GM19324 (cell line): ENCODE data around the gene APOO.

Source experiments
- ATAC-seq: cut with Tn5 transposase; IDR thresholded peaks from one replicate; pipeline ENCODE4 v1.9.1; 2021; ENCODE audit warnings: mild to moderate bottlenecking, moderate library complexity; ENCODE audit not compliant: unreplicated experiment, low FRiP score

APOO gene

GRCh38 chrX:23822841-23823240 lies 84.9 kb downstream of the APOO start:
- ATAC-seq = no peak

- ATAC-seq = no peak
These were observed 85.3 kb downstream of the APOO start for GRCh38 chrX:23822397-23822796.

- no peak for ATAC-seq
These were observed 85.9 kb downstream of the APOO start for GRCh38 chrX:23821847-23822246.

- no peak for ATAC-seq
These were observed 87.4 kb downstream of the APOO start for GRCh38 chrX:23820235-23820782.

GRCh38 chrX:23819385-23820234 lies 88.1 kb downstream of the APOO start:
- ATAC-seq = no peak

GRCh38 chrX:23817979-23818336 lies 89.8 kb downstream of the APOO start:
- no peak for ATAC-seq

GRCh38 chrX:23816179-23816578 lies 91.6 kb downstream of the APOO start:
- ATAC-seq = no peak

- ATAC-seq = no peak
These were observed 92.4 kb downstream of the APOO start for GRCh38 chrX:23815376-23815775.

- no peak for ATAC-seq
These were observed 93.9 kb downstream of the APOO start for GRCh38 chrX:23813808-23814207.

GRCh38 chrX:23811656-23812055 lies 96.1 kb downstream of the APOO start:
- no peak for ATAC-seq

GRCh38 chrX:23811108-23811651 lies 96.6 kb downstream of the APOO start:
- no peak for ATAC-seq

GRCh38 chrX:23810279-23810678 lies 97.5 kb downstream of the APOO start:
- no peak for ATAC-seq

- no peak for ATAC-seq
These were observed 102.3 kb downstream of the APOO start for GRCh38 chrX:23805389-23805788.

GRCh38 chrX:23804578-23804977 lies 103.2 kb downstream of the APOO start:
- no peak for ATAC-seq

- ATAC-seq = no peak
These were observed 103.8 kb downstream of the APOO start for GRCh38 chrX:23803931-23804381.

- no peak for ATAC-seq
These were observed 105.3 kb downstream of the APOO start for GRCh38 chrX:23802431-23802830.

- no peak for ATAC-seq
These were observed 108.2 kb downstream of the APOO start for GRCh38 chrX:23799469-23800065.

GRCh38 chrX:23797371-23798128 lies 110.2 kb downstream of the APOO start:
- no peak for ATAC-seq

GRCh38 chrX:23795221-23795620 lies 112.5 kb downstream of the APOO start:
- no peak for ATAC-seq

- ATAC-seq = no peak
These were observed 114.7 kb downstream of the APOO start for GRCh38 chrX:23792861-23793553.
